Fibroblast of lung (primary cell): ENCODE results near the gene WAS. TPM values are rescaled to one million over a fixed set of nuclear protein-coding genes. Genes with fewer than 3 reads are reported as not detected.

Experiments
- DNase-seq, 2 donors: peaks; one replicate each; pipeline versions ENCODE4 v3.0.0 to v3.0.0-alpha.2; 2010; ENCODE audit warnings: low read depth in 2 of 2
- H2AFZ ChIP-seq: 2 replicates; pipeline ENCODE4 v1.5.1; 2012; ENCODE audit warnings: low read length, control low read depth, inconsistent platforms
- H3K27ac ChIP-seq: 2 replicates; pipeline ENCODE4 v1.5.1; 2011; ENCODE audit warnings: low read length, control low read depth; ENCODE audit not compliant: insufficient read depth
- H3K27me3 ChIP-seq: 2 replicates; pipeline ENCODE4 v1.5.1; 2011; ENCODE audit warnings: mild to moderate bottlenecking, low read length; ENCODE audit not compliant: control insufficient read depth, insufficient read depth
- H3K36me3 ChIP-seq: 2 replicates; pipeline ENCODE4 v1.5.1; 2011; ENCODE audit warnings: low read length; ENCODE audit not compliant: control insufficient read depth, insufficient read depth
- H3K4me1 ChIP-seq: 2 replicates; pipeline ENCODE4 v1.5.1; 2011; ENCODE audit warnings: low read length; ENCODE audit not compliant: control insufficient read depth, insufficient read depth; ENCODE audit errors: extremely low read depth
- H3K4me2 ChIP-seq: 2 replicates; pipeline ENCODE4 v1.5.1; 2011; ENCODE audit warnings: low read length, control low read depth; ENCODE audit not compliant: insufficient read depth; ENCODE audit errors: extremely low read depth
- H3K4me3 ChIP-seq, 4 experiments: fragments of 200-600 bp in 1 of 4; sonication (generic) in 1 of 4; replicated peaks in 1 of 4; 2 replicates each; pipeline ENCODE4 v1.5.1; 2011 to 2016; ENCODE audit warnings: low read length in 4 of 4, low read depth in 3 of 4, mild to moderate bottlenecking in 3 of 4, control low read depth in 2 of 4, inconsistent platforms in 1 of 4, mixed read lengths in 1 of 4; ENCODE audit not compliant: insufficient read depth in 1 of 4; ENCODE audit errors: control extremely low read depth in 1 of 4
- H3K79me2 ChIP-seq: 2 replicates; pipeline ENCODE4 v1.5.1; 2012; ENCODE audit warnings: mild to moderate bottlenecking, low read length, inconsistent platforms; ENCODE audit not compliant: control insufficient read depth, insufficient read depth
- H3K9ac ChIP-seq: 2 replicates; pipeline ENCODE4 v1.5.1; 2011; ENCODE audit warnings: mild to moderate bottlenecking, low read length, control low read depth; ENCODE audit not compliant: insufficient read depth
- H3K9me3 ChIP-seq: 2 replicates; pipeline ENCODE4 v1.5.1; 2012; ENCODE audit warnings: low read depth, low read length; ENCODE audit not compliant: control insufficient read depth, insufficient read depth
- H4K20me1 ChIP-seq: 2 replicates; pipeline ENCODE4 v1.5.1; 2011; ENCODE audit warnings: low read length; ENCODE audit not compliant: control insufficient read depth, insufficient read depth; ENCODE audit errors: extremely low read depth
- CTCF ChIP-seq, 2 donors: IDR thresholded peaks in 1 of 2; conservative IDR thresholded peaks in 1 of 2; 1 replicate in 1 of 2; 2 replicates in 1 of 2; pipeline ENCODE4 v1.5.1; 2011 to 2012; ENCODE audit warnings: low read length in 2 of 2, control low read depth in 1 of 2, inconsistent platforms in 1 of 2, low read depth in 1 of 2, mild to moderate bottlenecking in 1 of 2
- EZH2 ChIP-seq: IDR thresholded peaks from 2 replicates; pipeline ENCODE4 v1.5.1; 2012; ENCODE audit warnings: low read length, control low read depth, mild to moderate bottlenecking; ENCODE audit errors: missing control alignments
- polyA plus RNA-seq, 2 donors: library from polyadenylated mRNA; depleted of rRNA in 1 of 2; stranded (reverse) in 1 of 2; unstranded in 1 of 2; fragments of >200 nt; gene quantifications; 2 replicates each; pipeline ENCODE4 v1.2.1, GENCODE V29; 2011 to 2012; ENCODE audit warnings: missing spikeins in 1 of 2
- total RNA-seq: library from RNA; depleted of rRNA; stranded (reverse); fragments of >200 nt; gene quantifications from 2 replicates; pipeline ENCODE4 v1.2.1, GENCODE V29; 2014

WAS gene
- total and polyA plus RNA-seq, 2 donors (not counting 1 experiment from before 2014, with no cell fraction given): 0.07 to 0.17 TPM

GRCh38 chrX:48715072-48715471, 31.5 kb downstream of the WAS start:
- peaks cover 3% of the 10 kb centered on the region for H3K4me1 ChIP-seq
- no peaks in the 10 kb centered on the region for H4K20me1 ChIP-seq
- no peak overlapping the region for H3K27ac ChIP-seq
- peak; percentile 25 to 47 for DNase-seq
- no peak for TF ChIP-seq EZH2
- no peak for TF ChIP-seq CTCF (conservative IDR thresholded peaks at IDR 0.05 in 1 of 2, IDR thresholded peaks at IDR 0.05 in 1 of 2; ENCODE audit: low read depth in 1 of 2, low read length in 2 of 2)
- no peak overlapping the region for H2AFZ ChIP-seq
- no peak overlapping the region for H3K9ac ChIP-seq
- no peak overlapping the region for H3K4me3 ChIP-seq
- no peaks in the 10 kb centered on the region for H3K79me2 ChIP-seq
- no peaks in the 10 kb centered on the region for H3K36me3 ChIP-seq
- no peaks in the 10 kb centered on the region for H3K27me3 ChIP-seq
- H3K4me2 ChIP-seq: no peak overlapping the region
- no peaks in the 10 kb centered on the region for H3K9me3 ChIP-seq

DNA sequence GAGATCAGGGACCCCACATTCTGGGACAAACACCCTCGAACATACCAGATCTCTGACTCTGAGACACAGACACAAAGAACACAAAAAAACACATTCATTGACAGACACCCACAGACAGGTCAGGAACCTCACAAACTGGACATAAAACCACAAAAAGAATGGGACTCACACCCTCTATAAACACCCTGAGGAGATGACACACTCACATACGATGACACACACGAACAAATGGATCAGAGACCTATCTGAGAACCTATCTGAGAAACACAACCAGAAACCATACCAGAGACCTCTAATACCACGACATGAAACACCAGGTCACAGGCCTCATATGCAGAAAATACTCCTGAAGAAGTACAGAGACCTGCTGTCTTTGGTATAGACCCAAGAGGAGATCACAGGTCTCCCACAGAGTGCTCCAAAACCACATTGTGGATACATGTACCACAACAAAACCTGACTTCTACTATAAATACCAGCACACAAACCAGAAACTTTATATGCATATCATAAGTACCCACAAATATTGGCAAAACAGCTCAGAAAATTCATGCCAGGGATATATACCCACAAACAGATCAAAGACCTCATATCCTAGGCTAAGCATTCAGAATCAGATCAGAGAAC, 32.4 kb downstream of the WAS start:
- H3K36me3 ChIP-seq: no peaks in the 10 kb centered on the region
- H3K9me3 ChIP-seq: no peaks in the 10 kb centered on the region
- H3K79me2 ChIP-seq: no peaks in the 10 kb centered on the region
- no peak overlapping the region for H3K4me2 ChIP-seq
- no peak overlapping the region for H3K27ac ChIP-seq
- H2AFZ ChIP-seq: no peak overlapping the region
- no peak overlapping the region for H3K4me3 ChIP-seq
- TF ChIP-seq EZH2 (no peak), CTCF (conservative IDR thresholded peaks at IDR 0.05 in 1 of 2, IDR thresholded peaks at IDR 0.05 in 1 of 2; ENCODE audit: low read depth in 1 of 2, low read length in 2 of 2) (no peak)
- H3K9ac ChIP-seq: no peak overlapping the region
- peaks cover 3% of the 10 kb centered on the region for H3K4me1 ChIP-seq
- H4K20me1 ChIP-seq: no peaks in the 10 kb centered on the region
- no peaks in the 10 kb centered on the region for H3K27me3 ChIP-seq
- DNase-seq: peak in 1 of 2 donors; percentile 34

DNA sequence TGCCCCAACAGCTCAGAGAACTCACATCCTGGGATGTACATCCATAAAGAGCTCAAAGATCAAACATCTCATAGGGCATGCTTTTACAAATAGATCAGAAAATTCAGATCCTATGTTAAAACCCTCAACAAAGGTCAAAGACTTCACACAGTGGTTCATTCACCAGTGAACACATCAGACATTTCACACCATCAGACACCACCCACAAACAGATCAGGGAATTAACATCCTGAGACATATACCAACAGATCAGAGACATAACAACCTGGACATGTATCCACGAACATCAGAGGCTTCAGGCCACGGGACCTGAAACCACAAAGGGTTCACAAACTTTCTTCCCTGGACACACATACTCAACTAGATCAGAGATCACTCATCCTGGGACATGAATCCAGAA, 36.4 kb downstream of the WAS start:
- no peak overlapping the region for H3K4me3 ChIP-seq
- no peaks in the 10 kb centered on the region for H3K9me3 ChIP-seq
- H3K79me2 ChIP-seq: no peaks in the 10 kb centered on the region
- TF ChIP-seq EZH2 (no peak), CTCF (conservative IDR thresholded peaks at IDR 0.05 in 1 of 2, IDR thresholded peaks at IDR 0.05 in 1 of 2; ENCODE audit: low read depth in 1 of 2, low read length in 2 of 2) (no peak)
- no peaks in the 10 kb centered on the region for H3K4me1 ChIP-seq
- H4K20me1 ChIP-seq: no peaks in the 10 kb centered on the region
- H3K27me3 ChIP-seq: no peaks in the 10 kb centered on the region
- H3K27ac ChIP-seq: no peak overlapping the region
- H2AFZ ChIP-seq: no peak overlapping the region
- no peaks in the 10 kb centered on the region for H3K36me3 ChIP-seq
- no peak for DNase-seq
- H3K4me2 ChIP-seq: no peak overlapping the region
- no peak overlapping the region for H3K9ac ChIP-seq
